Subcutaneous abdominal adipose tissue (tissue), 5 donors: ENCODE results near the gene CTNNB1.

Experiments
- H3K27ac ChIP-seq: one replicate; pipeline ENCODE4 v1.7.0; 2013; ENCODE audit warnings: low read depth, mild to moderate bottlenecking, inconsistent platforms, low read length, moderate library complexity
- H3K27me3 ChIP-seq, 5 donors: one replicate each; pipeline ENCODE4 v1.7.0; 2013; ENCODE audit warnings: low read length in 5 of 5, inconsistent platforms in 1 of 5; ENCODE audit not compliant: control insufficient read depth in 5 of 5, insufficient read depth in 4 of 5
- H3K36me3 ChIP-seq, 5 donors: one replicate each; pipeline ENCODE4 v1.7.0; 2013; ENCODE audit warnings: low read length in 5 of 5; ENCODE audit not compliant: control insufficient read depth in 5 of 5, insufficient read depth in 5 of 5
- H3K4me1 ChIP-seq, 5 donors: one replicate each; pipeline ENCODE4 v1.7.0; 2013; ENCODE audit warnings: low read length in 5 of 5, mild to moderate bottlenecking in 3 of 5, moderate library complexity in 1 of 5; ENCODE audit not compliant: control insufficient read depth in 5 of 5, insufficient read depth in 5 of 5
- H3K4me3 ChIP-seq, 5 donors: one replicate each; pipeline ENCODE4 v1.7.0; 2013; ENCODE audit warnings: low read length in 5 of 5, low read depth in 1 of 5
- H3K9ac ChIP-seq, 5 donors: one replicate each; pipeline ENCODE4 v1.7.0; 2013; ENCODE audit warnings: low read length in 5 of 5, mild to moderate bottlenecking in 4 of 5, moderate library complexity in 3 of 5
- H3K9me3 ChIP-seq, 5 donors: one replicate each; pipeline ENCODE4 v1.7.0; 2013; ENCODE audit warnings: low read length in 5 of 5; ENCODE audit not compliant: control insufficient read depth in 5 of 5
- donor health status: healthy.
- donor health status: healthy.
- donor health status: healthy.
- donor health status: healthy.
- donor health status: healthy.

CTNNB1 gene

DNA sequence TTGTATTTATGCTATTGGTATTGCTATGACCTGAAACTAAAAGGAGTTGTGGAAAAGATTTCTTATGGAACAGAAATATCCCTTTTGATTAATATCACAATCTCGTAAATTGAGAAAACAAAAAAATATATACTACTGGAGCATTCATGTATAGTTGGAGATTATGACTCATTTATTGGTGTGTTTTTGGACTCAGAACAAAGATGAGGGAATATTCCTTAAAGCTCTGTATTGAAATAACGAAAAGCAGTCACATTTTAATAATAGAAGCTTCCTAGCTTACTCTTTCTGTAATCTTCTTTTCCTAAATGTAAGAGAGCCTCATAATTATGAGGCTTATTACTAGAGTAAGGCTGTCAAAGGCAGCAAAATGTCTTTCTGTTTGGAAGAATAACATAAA lies 14.3 kb downstream of the CTNNB1 start:
- H3K27ac ChIP-seq = no peak overlapping the region
- no peaks in the 10 kb centered on the region for H3K36me3 ChIP-seq
- no peak overlapping the region for H3K9ac ChIP-seq
- no peaks in the 10 kb centered on the region for H3K27me3 ChIP-seq
- peaks cover 0 to 45% (median 29%) of the 10 kb centered on the region in 5 donors for H3K4me1 ChIP-seq
- no peaks in the 10 kb centered on the region for H3K9me3 ChIP-seq
- no peak overlapping the region for H3K4me3 ChIP-seq

DNA sequence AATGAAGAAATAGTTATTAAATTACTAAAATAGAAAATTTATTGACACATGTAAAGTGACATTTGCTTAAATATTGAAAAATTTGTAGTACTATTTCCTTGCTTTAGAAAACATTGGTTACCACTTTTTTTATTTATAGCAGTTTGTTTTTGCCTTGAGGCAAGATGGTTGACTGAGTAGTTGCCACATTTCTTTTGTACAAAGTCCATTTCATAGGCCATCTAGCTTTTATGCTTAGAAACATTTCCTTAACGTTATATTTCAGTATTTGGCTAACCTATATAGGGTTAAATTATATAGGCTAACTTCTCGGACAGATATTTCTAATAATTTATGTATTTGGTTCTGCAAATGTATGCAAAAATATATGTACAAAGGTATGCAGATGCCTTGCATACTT lies 17.1 kb downstream of the CTNNB1 start:
- Histone ChIP-seq H3K9me3 (no peaks in the 10 kb centered on the region), H3K27me3 (no peaks in the 10 kb centered on the region), H3K36me3 (no peaks in the 10 kb centered on the region), H3K27ac (no peak overlapping the region), H3K9ac (no peak overlapping the region), H3K4me1 (peaks cover 0 to 47% (median 28%) of the 10 kb centered on the region in 5 donors), H3K4me3 (no peak overlapping the region)

- Histone ChIP-seq H3K36me3 (no peaks in the 10 kb centered on the region), H3K9me3 (no peaks in the 10 kb centered on the region), H3K4me1 (peaks cover under 1 to 53% (median 33%) of the 10 kb centered on the region in 5 donors), H3K4me3 (no peak overlapping the region), H3K27me3 (no peaks in the 10 kb centered on the region), H3K9ac (no peak overlapping the region), H3K27ac (peak overlapping the region; percentile 27)
Observed at GRCh38 chr3:41216993-41217392, 17.7 kb downstream of the CTNNB1 start.

- peaks cover 0 to 2% (median 1%) of the 10 kb centered on the region in 5 donors for H3K36me3 ChIP-seq
- H3K27me3 ChIP-seq = no peaks in the 10 kb centered on the region
- peaks cover 7 to 69% (median 47%) of the 10 kb centered on the region in 5 donors for H3K4me1 ChIP-seq
- no peaks in the 10 kb centered on the region for H3K9me3 ChIP-seq
- H3K9ac ChIP-seq = no peak overlapping the region
- H3K27ac ChIP-seq = no peak overlapping the region
- H3K4me3 ChIP-seq = no peak overlapping the region
Observed at GRCh38 chr3:41219424-41219823, 20.1 kb downstream of the CTNNB1 start.

- Histone ChIP-seq H3K4me1 (peaks cover 7 to 58% (median 43%) of the 10 kb centered on the region in 5 donors), H3K4me3 (no peak overlapping the region), H3K36me3 (peaks cover 13 to 18% (median 18%) of the 10 kb centered on the region in 5 donors), H3K9ac (no peak overlapping the region), H3K9me3 (no peaks in the 10 kb centered on the region), H3K27me3 (no peaks in the 10 kb centered on the region), H3K27ac (no peak overlapping the region)
Observed at GRCh38 chr3:41220906-41221677, 21.8 kb downstream of the CTNNB1 start.

- Histone ChIP-seq H3K27ac (no peak overlapping the region), H3K4me3 (peak overlapping the region in 1 of 5 donors; percentile 28), H3K9ac (no peak overlapping the region), H3K9me3 (no peaks in the 10 kb centered on the region), H3K4me1 (peaks cover 7 to 49% (median 37%) of the 10 kb centered on the region in 5 donors), H3K36me3 (peaks cover 23 to 27% (median 27%) of the 10 kb centered on the region in 5 donors), H3K27me3 (no peaks in the 10 kb centered on the region)
Observed at GRCh38 chr3:41222012-41222411, 22.7 kb downstream of the CTNNB1 start.

DNA sequence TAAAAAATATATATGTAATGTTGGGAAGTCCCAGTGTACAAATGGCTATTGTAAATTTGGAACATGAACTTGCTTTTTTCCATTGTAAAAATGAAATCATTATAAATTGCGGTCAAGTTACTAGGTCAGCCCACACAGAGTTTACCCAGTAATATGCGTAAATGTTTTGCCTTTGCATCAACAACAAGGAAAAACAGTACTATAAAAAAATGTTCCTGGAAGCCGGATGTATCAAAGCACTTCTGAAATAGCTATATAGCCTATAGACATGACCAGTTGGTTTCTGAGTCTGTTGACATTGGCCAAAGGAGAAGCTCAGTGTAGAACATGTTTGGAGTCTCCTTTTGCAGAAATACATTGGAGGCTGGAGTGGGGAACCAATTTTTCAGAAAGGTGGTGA lies 23.2 kb downstream of the CTNNB1 start:
- no peaks in the 10 kb centered on the region for H3K27me3 ChIP-seq
- peaks cover 7 to 44% (median 33%) of the 10 kb centered on the region in 5 donors for H3K4me1 ChIP-seq
- H3K36me3 ChIP-seq = peaks cover 27 to 32% (median 31%) of the 10 kb centered on the region in 5 donors
- H3K9me3 ChIP-seq = no peaks in the 10 kb centered on the region
- H3K9ac ChIP-seq = no peak overlapping the region
- no peak overlapping the region for H3K4me3 ChIP-seq
- no peak overlapping the region for H3K27ac ChIP-seq

GRCh38 chr3:41223078-41223477 lies 23.8 kb downstream of the CTNNB1 start:
- Histone ChIP-seq H3K9me3 (no peaks in the 10 kb centered on the region), H3K4me1 (peaks cover 7 to 39% (median 30%) of the 10 kb centered on the region in 5 donors), H3K27ac (no peak overlapping the region)

DNA sequence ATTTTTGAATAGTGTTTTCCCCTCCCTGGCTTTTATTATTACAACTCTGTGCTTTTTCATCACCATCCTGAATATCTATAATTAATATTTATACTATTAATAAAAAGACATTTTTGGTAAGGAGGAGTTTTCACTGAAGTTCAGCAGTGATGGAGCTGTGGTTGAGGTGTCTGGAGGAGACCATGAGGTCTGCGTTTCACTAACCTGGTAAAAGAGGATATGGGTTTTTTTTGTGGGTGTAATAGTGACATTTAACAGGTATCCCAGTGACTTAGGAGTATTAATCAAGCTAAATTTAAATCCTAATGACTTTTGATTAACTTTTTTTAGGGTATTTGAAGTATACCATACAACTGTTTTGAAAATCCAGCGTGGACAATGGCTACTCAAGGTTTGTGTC lies 24.4 kb downstream of the CTNNB1 start:
- H3K9ac ChIP-seq = no peak overlapping the region
- no peaks in the 10 kb centered on the region for H3K27me3 ChIP-seq
- peaks cover 7 to 36% (median 30%) of the 10 kb centered on the region in 5 donors for H3K4me1 ChIP-seq
- no peak overlapping the region for H3K4me3 ChIP-seq
- H3K9me3 ChIP-seq = no peaks in the 10 kb centered on the region
- peak overlapping the region; percentile 38 for H3K27ac ChIP-seq
- H3K36me3 ChIP-seq = peaks cover 34 to 42% (median 38%) of the 10 kb centered on the region in 5 donors

More at GRCh38 chr3:41223078-41223477, 23.8 kb downstream of the CTNNB1 start:
- peaks cover 33 to 38% (median 36%) of the 10 kb centered on the region in 5 donors for H3K36me3 ChIP-seq
- no peak overlapping the region for H3K9ac ChIP-seq
- H3K27me3 ChIP-seq = no peaks in the 10 kb centered on the region
- no peak overlapping the region for H3K4me3 ChIP-seq

GRCh38 chr3:41224120-41224806 lies 25.0 kb downstream of the CTNNB1 start:
- H3K4me3 ChIP-seq = no peak overlapping the region
- peaks cover 34 to 43% (median 41%) of the 10 kb centered on the region in 5 donors for H3K36me3 ChIP-seq
- no peaks in the 10 kb centered on the region for H3K27me3 ChIP-seq
- no peaks in the 10 kb centered on the region for H3K9me3 ChIP-seq
- H3K4me1 ChIP-seq = peaks cover 7 to 36% (median 33%) of the 10 kb centered on the region in 5 donors
- H3K27ac ChIP-seq = peak overlapping the region; percentile 38
- H3K9ac ChIP-seq = no peak overlapping the region
